NCI-H1092 (cell line): ENCODE results near the gene DUSP7.
"Not testable (repeated sequence)": the region's sequence is repeated elsewhere in the genome, so short reads cannot be mapped to it uniquely, and the experiment has no call there.

Source experiments
- DNase-seq: peaks from one replicate; lab custom pipeline; 2025; lab: John Stamatoyannopoulos, UW

DUSP7 gene

GRCh38 chr3:52047295-52047960 lies 8.9 kb downstream of the DUSP7 start:
- DNase-seq, result no peak

- DNase-seq, result no peak
These were observed 9.5 kb downstream of the DUSP7 start for GRCh38 chr3:52046902-52047239.

GRCh38 chr3:52046186-52046901 lies 10.0 kb downstream of the DUSP7 start:
- DNase-seq, result no peak

- no peak for DNase-seq
These were observed 11.3 kb downstream of the DUSP7 start for GRCh38 chr3:52044869-52045619.

GRCh38 chr3:52043750-52044149 lies 12.6 kb downstream of the DUSP7 start:
- no peak for DNase-seq

- not testable (repeated sequence) for DNase-seq
These were observed 13.3 kb downstream of the DUSP7 start for GRCh38 chr3:52043039-52043438.

- no peak for DNase-seq
These were observed 15.1 kb downstream of the DUSP7 start for GRCh38 chr3:52041118-52041731.

- no peak for DNase-seq
These were observed 15.8 kb downstream of the DUSP7 start for GRCh38 chr3:52040600-52040999.

DNA sequence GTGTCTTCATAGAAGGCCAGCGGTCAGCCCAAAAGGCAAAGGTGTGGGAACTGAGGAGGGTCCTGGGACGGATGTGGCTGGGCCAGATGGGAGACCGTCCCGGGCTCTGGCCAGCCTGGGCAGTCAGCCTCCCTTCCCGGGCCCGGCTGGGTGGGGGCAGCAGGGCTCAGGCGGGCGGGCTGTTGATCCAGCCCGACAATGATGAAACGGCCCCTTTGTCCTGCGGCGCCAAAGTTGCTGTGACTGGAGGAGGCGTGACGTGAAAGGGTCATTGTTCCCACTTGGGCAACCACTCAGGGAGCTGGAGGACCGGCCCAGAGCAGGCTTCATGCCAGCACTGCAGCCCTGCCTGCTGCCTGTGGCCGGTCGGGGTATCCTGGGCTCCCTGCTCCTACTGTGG lies 16.5 kb downstream of the DUSP7 start:
- no peak for DNase-seq

DNA sequence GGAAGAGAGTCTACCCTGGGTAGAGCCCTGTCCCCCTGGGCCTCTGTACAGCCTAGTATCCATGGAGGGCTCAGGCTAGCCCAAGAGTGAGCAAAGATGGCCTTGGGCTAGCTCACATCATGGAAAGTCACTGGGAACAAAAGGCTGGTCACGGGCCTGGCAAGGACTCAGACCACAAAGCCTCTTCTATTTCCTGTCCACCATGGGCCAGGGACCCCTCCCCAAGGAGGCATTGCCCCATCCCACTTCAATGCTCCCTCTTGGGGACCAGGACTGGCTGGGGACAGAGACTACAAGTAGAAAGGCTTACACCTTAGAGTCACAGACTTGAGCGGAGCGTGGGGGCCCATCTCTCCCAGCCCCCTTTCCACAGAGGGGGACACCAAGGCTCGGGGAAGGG lies 16.9 kb downstream of the DUSP7 start:
- DNase-seq, result no peak

DNA sequence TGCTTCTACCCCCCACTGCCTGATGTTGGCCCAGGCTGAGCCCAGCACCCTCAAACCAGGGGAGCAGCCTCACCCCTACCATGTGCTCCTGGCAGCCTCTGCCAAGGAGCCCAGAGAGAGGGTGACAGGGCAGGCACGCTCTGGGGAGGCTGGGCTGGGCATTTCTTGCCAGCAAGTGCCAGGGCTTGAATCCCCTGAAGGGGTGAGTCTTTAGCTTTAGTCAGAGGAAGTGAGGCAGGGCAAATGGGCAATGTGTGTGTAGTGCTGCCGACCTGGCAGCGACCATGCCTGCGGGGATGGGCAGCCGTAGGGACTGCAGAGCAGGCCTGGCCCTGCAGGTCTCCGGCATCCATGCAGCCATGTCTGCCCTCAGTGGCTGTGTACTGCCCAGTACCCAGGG lies 18.1 kb downstream of the DUSP7 start:
- DNase-seq, result no peak

GRCh38 chr3:52037291-52037690 lies 19.1 kb downstream of the DUSP7 start:
- DNase-seq, result no peak

DNA sequence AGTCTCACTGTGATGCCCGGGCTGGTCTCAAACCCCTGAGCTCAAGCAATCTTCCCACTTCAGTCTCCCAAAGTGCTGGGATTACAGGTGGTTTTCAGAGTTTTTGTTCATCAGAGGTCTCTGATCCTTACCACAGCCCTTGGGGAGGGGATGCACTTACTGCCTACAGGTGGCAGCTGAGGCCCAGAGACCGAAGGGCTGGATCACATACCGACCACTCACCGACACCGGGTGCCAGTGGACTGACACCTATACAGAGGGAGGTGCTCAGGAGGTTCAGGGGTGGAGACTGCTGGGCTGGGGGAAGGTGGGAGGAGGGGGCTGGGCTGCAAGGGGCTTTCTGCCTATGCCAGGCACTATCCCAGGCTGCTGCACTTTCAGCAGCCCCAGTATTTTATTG lies 19.5 kb downstream of the DUSP7 start:
- no peak for DNase-seq

DNA sequence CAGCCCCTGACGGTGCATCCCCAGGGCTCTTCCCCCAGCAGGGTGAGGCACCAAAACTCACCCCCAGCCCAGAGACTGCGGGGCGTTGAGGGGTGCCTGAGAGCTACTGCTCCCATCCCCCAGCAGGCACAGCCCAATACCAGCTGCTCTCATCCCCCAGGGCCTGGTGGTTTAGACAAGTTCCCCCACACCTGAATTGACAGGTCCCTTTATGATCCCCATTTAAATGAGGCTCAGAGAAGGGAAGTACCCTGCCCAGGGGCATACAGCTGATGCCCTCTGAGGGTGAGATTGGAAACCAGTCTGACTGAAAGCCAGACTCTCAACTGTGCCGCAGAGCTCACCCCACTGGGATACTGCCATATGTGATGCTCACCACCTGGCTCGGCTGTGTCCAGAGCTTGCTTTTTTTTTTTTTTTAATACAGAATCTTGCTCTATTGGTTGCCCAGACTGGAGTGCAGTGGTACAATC lies 20.1 kb downstream of the DUSP7 start:
- no peak for DNase-seq

- no peak for DNase-seq
These were observed 21.7 kb downstream of the DUSP7 start for GRCh38 chr3:52034651-52035050.

DNA sequence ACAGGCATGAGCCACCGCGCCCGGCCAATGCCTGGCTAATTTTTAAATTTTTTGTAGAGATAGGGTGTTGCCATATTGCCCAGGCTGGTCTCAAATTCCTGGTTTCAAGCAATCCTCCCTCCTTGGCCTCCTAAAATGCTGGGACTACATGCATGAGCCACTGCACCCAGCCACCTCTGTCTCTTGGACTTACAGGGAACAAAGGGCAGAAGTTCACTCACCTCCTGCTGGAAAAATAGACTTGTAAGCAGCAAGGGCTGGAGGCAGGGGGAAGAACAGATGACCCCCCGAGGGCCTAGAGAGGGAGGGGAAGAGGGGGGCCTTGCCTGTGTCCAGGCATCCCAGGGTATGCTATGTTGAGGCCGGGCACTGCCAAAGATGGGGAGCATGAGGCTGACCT lies 22.2 kb downstream of the DUSP7 start:
- no peak for DNase-seq

- DNase-seq, result not testable (repeated sequence)
These were observed 22.6 kb downstream of the DUSP7 start for GRCh38 chr3:52033748-52034147.

DNA sequence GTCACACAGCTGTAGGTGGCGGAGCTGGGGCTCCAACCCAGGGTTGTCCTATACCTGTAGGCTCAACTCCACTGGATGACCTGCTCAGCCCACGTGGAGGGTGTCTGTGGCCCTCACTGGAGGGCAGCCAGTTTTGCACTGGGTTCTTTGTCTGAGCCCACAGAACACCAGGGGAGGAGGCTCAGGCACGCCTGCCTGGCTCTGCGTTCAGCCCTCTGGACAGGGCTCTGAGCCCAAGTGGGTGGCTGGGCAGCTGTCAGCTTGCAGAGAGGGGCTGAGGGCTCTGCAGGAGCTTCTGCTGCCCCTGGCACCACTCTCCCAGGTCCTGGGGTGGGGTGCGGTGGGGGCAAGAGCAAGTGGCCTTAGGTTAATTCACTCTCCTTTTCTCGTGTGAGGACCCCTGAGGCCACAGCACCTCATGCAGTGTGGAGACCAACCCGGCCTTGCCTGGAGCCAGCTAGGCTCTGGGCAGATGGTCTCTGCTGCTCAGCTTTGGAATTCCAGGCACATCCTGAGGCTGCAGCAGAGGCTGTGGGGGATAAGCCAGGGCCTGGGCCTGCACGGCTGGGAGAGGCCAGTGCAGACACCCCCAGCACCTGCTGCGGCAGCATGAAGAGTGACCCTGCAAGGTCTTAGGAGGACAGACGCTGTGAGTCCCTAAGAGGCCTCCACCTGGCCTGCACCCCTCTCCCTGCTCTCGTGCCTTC lies 23.5 kb downstream of the DUSP7 start:
- no peak for DNase-seq

DNA sequence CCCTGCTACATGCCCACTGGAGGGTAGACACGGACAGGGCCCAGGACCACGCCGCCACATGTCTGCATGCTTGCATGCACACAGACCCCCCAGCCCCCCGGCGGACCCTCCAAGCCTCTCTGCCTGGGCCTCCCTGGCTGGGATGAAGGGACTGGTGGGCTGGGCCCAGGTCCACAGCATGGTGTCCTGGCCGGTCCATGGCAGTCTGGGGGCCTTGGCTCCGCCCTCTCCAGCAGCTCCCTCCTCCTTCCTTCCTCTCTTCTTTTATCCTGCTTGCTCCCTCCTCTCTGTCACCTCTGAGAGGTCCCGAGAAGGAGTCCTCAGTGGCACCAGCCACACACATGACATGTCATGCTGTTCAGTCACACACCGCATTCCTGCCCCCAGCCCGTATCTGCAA lies 24.5 kb downstream of the DUSP7 start:
- DNase-seq, result no peak

DNA sequence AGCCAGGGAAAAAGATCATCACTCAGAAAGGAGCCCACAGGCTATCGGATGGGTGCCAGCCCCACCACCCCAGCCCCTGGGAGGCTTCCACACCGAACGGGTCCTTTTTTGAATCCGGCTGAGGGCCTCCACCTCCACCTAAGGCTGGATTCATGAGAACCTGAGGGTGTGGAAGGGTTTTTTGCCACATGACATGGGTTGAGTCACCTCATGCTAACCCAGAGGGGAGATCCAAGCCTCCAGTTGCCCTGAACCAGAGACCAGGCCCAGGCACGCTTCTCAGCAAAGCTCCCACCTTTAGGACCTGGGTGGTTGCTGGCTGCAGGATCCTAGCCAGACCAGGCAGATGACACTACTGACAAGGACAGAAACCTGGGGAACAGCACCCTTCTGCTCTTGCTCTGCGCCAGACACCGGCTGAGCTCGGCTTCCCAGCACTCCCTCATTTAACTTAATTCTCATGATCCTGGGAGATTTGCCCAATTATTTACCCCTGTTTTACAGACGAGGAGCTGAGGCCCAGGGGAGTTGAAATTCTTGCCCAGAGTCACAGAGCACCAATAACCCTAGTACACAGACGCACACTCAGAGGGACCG lies 25.6 kb downstream of the DUSP7 start:
- no peak for DNase-seq

DNA sequence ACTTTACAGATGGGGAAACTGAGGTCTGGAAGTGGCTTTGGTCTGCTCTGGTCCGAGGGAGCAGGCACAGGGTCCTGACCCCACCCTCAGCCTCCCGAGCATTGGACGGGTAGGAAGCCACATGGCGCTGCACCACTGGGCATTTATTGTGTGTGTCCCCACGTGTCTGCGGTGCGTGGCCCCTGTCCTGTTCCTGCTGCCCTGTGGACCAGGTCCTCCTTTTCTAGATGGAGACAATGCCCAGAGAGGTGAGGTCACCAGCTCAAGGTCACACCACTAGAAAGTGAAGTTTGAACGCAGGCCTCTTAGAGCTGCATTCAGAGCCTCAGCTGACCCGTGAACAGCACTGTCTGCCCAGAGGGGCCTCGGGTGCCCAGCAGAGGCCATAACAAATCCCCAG lies 26.8 kb downstream of the DUSP7 start:
- DNase-seq, result no peak

- DNase-seq, result no peak
These were observed 27.3 kb downstream of the DUSP7 start for GRCh38 chr3:52029053-52029452.
